HG03442 (cell line): ENCODE results near the gene FAM72A.
A peak's percentile ranks its signal among the peaks of the same experiment; 100 is the strongest.
"Not testable (repeated sequence)": the region's sequence is repeated elsewhere in the genome, so short reads cannot be mapped to it uniquely, and the experiment has no call there.

Experiments
- ATAC-seq: cut with Tn5 transposase; IDR thresholded peaks from one replicate; pipeline ENCODE4 v1.9.1; 2021; ENCODE audit warnings: mild to moderate bottlenecking, moderate library complexity; ENCODE audit not compliant: unreplicated experiment

Gene FAM72A

DNA sequence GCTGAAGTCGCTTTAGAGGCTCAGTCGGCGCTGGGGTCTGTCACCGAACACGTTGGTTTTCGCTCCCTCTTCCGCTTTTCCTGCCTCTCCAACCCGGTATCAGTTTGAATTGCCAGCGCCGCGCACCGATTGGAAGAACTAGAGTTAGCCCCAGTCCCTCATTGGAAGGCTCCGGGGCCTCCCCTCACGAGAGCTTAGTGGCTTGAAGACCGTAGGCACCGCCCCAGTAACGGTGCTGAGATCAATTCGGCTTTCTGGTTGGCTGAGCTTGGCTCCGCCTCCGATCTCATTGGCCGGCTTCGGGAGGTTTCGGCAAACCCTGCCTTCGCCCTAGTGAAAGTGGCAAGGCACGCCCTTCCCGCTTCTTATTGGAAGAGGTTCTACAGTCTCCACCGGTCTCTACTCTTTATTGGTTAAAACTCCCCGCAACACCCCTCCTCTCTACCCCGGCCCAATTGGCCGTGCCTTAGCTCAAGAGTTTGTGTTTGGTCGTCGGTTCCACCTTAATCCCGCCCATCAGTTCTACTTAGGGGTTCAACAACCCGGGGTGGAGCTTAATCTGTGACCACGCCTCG, at the start of gene FAM72A:
TSS of gene FAM72A (minus strand) at position 51 of the 575 bp plus-strand sequence. CDS start 814 bp downstream, outside the sequence.
- peak; percentile 85 for ATAC-seq

GRCh38 chr1:206250953-206251681, 48.5 kb upstream of the FAM72A start:
- peak; percentile 61 for ATAC-seq

GRCh38 chr1:206246129-206246886, 43.7 kb upstream of the FAM72A start:
- not testable (repeated sequence) for ATAC-seq

- not testable (repeated sequence) for ATAC-seq
Measured at GRCh38 chr1:206245479-206245878, 42.8 kb upstream of the FAM72A start.

- peak; percentile 99 for ATAC-seq
Measured at GRCh38 chr1:206243335-206243734, 40.7 kb upstream of the FAM72A start.

- not testable (repeated sequence) for ATAC-seq
Measured at GRCh38 chr1:206240288-206240687, 37.6 kb upstream of the FAM72A start.

DNA sequence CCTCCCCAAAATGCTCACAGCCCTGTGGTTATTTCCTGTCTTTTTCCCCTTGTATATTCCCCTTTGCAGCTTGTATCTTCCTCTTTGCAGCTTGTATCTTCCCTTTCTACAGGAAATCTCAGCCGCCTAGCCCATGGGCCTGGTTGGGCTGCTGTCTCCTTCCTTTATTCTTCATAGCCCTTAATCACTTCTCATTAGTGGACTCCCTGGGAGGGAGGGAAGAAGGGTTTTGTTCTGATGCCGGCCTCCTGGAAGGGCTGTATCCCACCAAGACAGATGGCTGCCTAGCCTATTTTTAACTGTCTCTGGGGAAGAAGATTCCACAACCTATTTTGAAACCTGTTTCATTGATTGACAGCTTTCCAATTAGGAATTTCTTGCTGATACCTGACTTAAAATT, 32.6 kb upstream of the FAM72A start:
- not testable (repeated sequence) for ATAC-seq

GRCh38 chr1:206234189-206234916, 31.7 kb upstream of the FAM72A start:
- ATAC-seq: not testable (repeated sequence)

DNA sequence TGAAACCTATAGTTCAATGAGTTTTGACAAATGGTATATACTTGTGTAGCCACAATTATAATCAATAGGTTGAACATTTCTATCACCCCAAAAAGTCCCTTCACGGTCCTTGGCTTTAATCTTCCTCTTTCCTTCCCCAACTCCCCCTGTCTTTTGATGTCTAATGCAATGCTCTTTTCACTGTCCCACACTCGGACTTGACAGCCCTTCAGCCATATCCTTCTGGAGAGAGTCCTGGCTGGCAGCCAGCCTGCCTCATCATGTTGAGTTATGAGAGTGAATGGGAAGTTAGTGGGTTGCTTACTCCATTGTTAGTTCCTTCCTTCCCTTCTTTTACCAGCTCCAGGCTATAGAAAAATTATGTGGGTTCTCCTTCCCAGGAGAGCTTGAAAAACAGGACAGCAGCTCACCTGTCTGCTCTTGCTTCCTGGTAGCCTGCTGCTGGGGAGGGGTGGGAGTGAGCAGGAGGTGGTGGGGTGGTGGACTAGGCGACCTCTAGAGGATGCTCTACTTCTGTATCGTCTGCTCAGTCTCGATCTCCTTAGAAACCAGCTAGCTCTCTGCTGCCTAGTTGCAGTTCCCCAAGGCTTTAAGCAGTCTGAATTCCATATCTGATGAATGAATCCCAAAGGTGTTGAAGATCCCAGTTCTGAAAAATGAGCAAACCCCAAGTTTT, 30.5 kb upstream of the FAM72A start:
- peak; percentile 50 for ATAC-seq

GRCh38 chr1:206231989-206232388, 29.4 kb upstream of the FAM72A start:
- not testable (repeated sequence) for ATAC-seq

DNA sequence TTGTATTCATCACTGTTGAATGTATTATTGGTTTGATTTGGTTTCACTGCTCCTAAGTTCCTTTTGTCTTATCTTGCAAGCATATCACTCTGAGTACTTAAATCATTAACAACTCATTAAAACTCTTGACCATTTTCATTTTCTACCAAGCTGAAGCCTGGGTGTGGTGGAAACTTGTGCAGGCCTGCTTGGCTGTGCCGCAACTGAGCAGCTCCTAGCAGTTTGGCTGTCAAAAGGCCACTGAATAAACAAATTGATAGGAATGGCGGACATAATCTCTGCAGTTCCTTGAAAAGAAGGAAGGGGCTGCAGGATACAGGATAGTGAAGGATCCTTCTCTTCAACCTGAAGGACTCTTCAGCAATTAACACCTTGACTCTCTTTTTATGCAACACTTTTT, 26.6 kb upstream of the FAM72A start:
- not testable (repeated sequence) for ATAC-seq

- ATAC-seq: not testable (repeated sequence)
Measured at GRCh38 chr1:206226886-206227285, 24.2 kb upstream of the FAM72A start.

GRCh38 chr1:206225386-206225785, 22.7 kb upstream of the FAM72A start:
- not testable (repeated sequence) for ATAC-seq

- not testable (repeated sequence) for ATAC-seq
Measured at GRCh38 chr1:206224190-206224776, 21.6 kb upstream of the FAM72A start.

DNA sequence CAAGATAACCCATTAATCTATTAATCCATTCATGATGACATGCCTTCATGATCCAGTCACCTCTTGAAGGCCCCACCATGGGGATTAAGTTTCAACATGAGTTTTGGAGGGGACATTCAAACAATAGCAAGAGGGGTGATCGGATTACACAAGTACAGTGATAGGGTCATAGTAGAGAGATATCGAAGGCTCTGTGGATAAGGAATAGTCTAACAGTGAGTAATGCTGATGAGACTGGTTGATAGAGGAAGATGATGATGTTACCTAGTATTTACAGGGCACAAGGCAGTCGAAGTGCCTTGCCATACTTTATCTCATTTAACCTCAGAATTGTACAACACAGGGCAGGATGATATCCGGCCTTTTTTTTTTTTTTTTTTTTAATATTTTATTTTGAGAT, 18.9 kb upstream of the FAM72A start:
- ATAC-seq: not testable (repeated sequence)

- ATAC-seq: not testable (repeated sequence)
Measured at GRCh38 chr1:206220332-206221000, 17.8 kb upstream of the FAM72A start.

DNA sequence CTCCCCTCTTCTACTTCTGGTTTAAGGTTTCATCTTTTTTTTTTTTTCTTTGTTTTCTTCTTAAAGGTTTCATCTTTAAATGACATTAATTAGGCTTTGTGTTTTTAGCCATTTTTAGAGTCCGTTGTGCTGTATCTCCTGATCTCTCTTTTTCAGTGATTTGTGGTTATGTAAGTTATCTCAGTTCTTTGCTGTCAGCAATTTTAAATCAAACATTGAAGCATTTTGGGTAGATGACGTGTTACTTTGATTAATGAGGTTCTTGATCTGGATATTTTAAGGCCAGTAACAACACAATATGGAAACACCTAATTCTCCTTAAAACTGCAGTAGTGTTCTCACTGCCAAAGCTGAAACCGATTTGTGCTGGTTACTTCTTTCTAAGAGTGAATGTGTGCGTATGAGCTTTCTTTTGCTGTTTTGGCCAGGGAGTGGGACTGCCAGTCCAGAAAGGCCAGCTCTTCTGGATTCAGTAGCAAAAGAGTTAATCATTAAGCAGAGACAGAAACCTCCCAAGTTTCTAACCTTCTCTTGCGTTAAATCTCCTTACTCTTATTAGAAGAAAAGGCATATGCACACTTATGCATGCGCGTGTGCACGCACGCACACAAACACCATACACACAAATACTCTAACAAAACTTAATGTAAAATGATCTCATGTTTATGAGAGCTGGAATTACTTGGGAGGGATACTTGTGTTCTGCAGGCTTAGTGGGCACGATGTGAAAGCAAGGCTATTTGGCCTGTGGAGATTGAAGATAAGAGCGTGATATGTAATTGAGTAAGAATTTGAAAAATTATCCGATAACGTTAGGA, 17.1 kb upstream of the FAM72A start:
- ATAC-seq: not testable (repeated sequence)

DNA sequence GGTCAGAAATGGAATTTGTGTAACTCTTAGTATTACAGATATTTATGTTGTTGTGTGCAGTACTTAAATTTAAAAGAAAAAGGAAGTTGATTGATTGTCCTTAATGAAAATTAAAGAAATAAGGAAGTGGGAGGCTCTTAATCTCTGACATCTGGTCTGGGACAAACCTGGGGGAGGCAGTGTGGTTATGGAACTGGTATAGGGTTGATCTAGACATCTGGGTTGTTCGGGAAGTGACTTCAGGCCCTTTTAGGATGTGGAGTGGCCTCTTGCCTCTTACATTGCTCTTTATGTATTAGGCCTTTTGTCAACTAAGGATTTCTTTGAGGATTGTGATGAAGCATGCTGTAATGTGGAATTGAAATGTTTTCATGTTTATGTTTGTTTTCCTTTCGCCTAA, 16.1 kb upstream of the FAM72A start:
- not testable (repeated sequence) for ATAC-seq

GRCh38 chr1:206218285-206218684, 15.6 kb upstream of the FAM72A start:
- ATAC-seq: not testable (repeated sequence)
